Neural cell (in vitro differentiated cells): ENCODE results near the gene IPP. TPM values are rescaled to one million over a fixed set of nuclear protein-coding genes. Genes with fewer than 3 reads are reported as not detected.

Source experiments
- H2AFZ ChIP-seq: fragments of 200-600, 300-800 bp; sonication (generic), shearing (Covaris generic); 2 replicates; pipeline ENCODE4 v1.6.0; 2014; ENCODE audit warnings: low read depth, mild to moderate bottlenecking, antibody characterized with exemption, low read length, moderate library complexity
- H3F3A ChIP-seq: fragments of 200-600 bp; shearing (Covaris generic); 2 replicates; pipeline ENCODE4 v1.6.1; 2016; ENCODE audit warnings: mild to moderate bottlenecking, moderate library complexity, mixed read lengths, antibody characterized with exemption, low read length; ENCODE audit not compliant: insufficient read depth, poor library complexity, severe bottlenecking
- H3K27ac ChIP-seq: fragments of 200-600, 300-800 bp; sonication (generic), shearing (Covaris generic); 2 replicates; pipeline ENCODE4 v1.5.1; 2014; ENCODE audit warnings: mild to moderate bottlenecking, low read length, moderate library complexity
- H3K27me3 ChIP-seq: fragments of 300-800, 200-600 bp; sonication (generic), shearing (Covaris generic); 2 replicates; pipeline ENCODE4 v1.6.0; 2014; ENCODE audit warnings: mild to moderate bottlenecking, low read depth, low read length, moderate library complexity; ENCODE audit not compliant: insufficient read depth
- H3K36me3 ChIP-seq: fragments of 300-800, 200-600 bp; sonication (generic), shearing (Covaris generic); 2 replicates; pipeline ENCODE4 v1.5.1; 2014; ENCODE audit warnings: mild to moderate bottlenecking, antibody characterized with exemption, low read length, moderate library complexity; ENCODE audit not compliant: insufficient read depth
- H3K4me2 ChIP-seq: fragments of 300-800, 200-600 bp; sonication (generic), shearing (Covaris generic); 2 replicates; pipeline ENCODE4 v1.6.0; 2014; ENCODE audit warnings: mild to moderate bottlenecking, low read length
- H3K4me3 ChIP-seq: fragments of 300-800, 200-600 bp; sonication (generic), shearing (Covaris generic); 2 replicates; pipeline ENCODE4 v1.5.1; 2014; ENCODE audit warnings: mild to moderate bottlenecking, low read length, moderate library complexity
- H3K79me2 ChIP-seq: fragments of 200-600 bp; shearing (Covaris generic); replicated peaks from 2 replicates; pipeline ENCODE4 v1.6.0; 2014; ENCODE audit warnings: mild to moderate bottlenecking, low read length, moderate library complexity; ENCODE audit not compliant: insufficient read depth
- H3K9ac ChIP-seq: fragments of 300-800, 200-600 bp; sonication (generic), shearing (Covaris generic); 2 replicates; pipeline ENCODE4 v1.6.1; 2016; ENCODE audit warnings: mild to moderate bottlenecking, low read length, mixed read lengths
- H3K9me2 ChIP-seq: fragments of 200-600 bp; shearing (Covaris generic); 2 replicates; pipeline ENCODE4 v1.6.1; 2016; ENCODE audit warnings: mild to moderate bottlenecking, low read length, mixed read lengths; ENCODE audit not compliant: insufficient read depth
- H3K9me3 ChIP-seq: fragments of 200-600, 300-800 bp; sonication (generic), shearing (Covaris generic); 2 replicates; pipeline ENCODE4 v1.6.1; 2016; ENCODE audit warnings: mild to moderate bottlenecking, mixed run types, low read length, moderate library complexity, mixed read lengths
- H4K20me1 ChIP-seq: fragments of 200-600 bp; shearing (Covaris generic); 2 replicates; pipeline ENCODE4 v1.6.1; 2016; ENCODE audit warnings: mild to moderate bottlenecking, mixed run types; ENCODE audit not compliant: insufficient read depth
- EP300 ChIP-seq: fragments of 450-650 bp; conservative IDR thresholded peaks from 2 replicates; pipeline ENCODE4 v1.6.1; 2014; ENCODE audit warnings: antibody characterized with exemption, mild to moderate bottlenecking, moderate library complexity; ENCODE audit not compliant: poor library complexity, severe bottlenecking
- EZH2 ChIP-seq: fragments of 200-600, 300-800 bp; shearing (Covaris generic), sonication (generic); IDR thresholded peaks from 2 replicates; pipeline ENCODE4 v1.6.1; 2014; ENCODE audit warnings: antibody characterized with exemption, low read length, borderline replicate concordance, mild to moderate bottlenecking; ENCODE audit not compliant: insufficient read depth, poor library complexity, severe bottlenecking
- MXI1 ChIP-seq: fragments of 450-650 bp; conservative IDR thresholded peaks from 2 replicates; pipeline ENCODE4 v1.6.1; 2014; ENCODE audit warnings: antibody characterized with exemption, mild to moderate bottlenecking; ENCODE audit not compliant: poor library complexity, severe bottlenecking
- POLR2AphosphoS5 ChIP-seq: IDR thresholded peaks from 2 replicates; pipeline ENCODE4 v1.6.1; 2012
- RAD21 ChIP-seq: fragments of 450-650 bp; conservative IDR thresholded peaks from 2 replicates; pipeline ENCODE4 v1.6.1; 2014; ENCODE audit warnings: antibody characterized with exemption, mild to moderate bottlenecking, moderate library complexity
- SMC3 ChIP-seq: fragments of 450-650 bp; conservative IDR thresholded peaks from 2 replicates; pipeline ENCODE4 v1.6.1; 2014; ENCODE audit warnings: antibody characterized with exemption, mild to moderate bottlenecking, moderate library complexity; ENCODE audit not compliant: poor library complexity
- TAF1 ChIP-seq: IDR thresholded peaks from 2 replicates; pipeline ENCODE4 v1.6.1; 2012; ENCODE audit warnings: low read depth
- polyA plus RNA-seq: library from polyadenylated mRNA; depleted of rRNA; stranded (reverse); fragments of >200 nt; gene quantifications from 2 replicates; pipeline ENCODE4 v1.2.3, GENCODE V29; 2014
- TF ChIP-seq, protein P1 (sequence below): fragments of 450-650 bp; IDR thresholded peaks from 2 replicates; pipeline ENCODE4 v1.5.1; 2014; ENCODE audit warnings: antibody characterized with exemption, mild to moderate bottlenecking, moderate library complexity; ENCODE audit not compliant: poor library complexity, severe bottlenecking
- TF ChIP-seq, protein P2 (sequence below): IDR thresholded peaks from 2 replicates; pipeline ENCODE4 v1.6.1; 2012; ENCODE audit warnings: borderline replicate concordance

IPP gene
- polyA plus RNA-seq, 1 donor from 2014 or later = 8.3 TPM

DNA sequence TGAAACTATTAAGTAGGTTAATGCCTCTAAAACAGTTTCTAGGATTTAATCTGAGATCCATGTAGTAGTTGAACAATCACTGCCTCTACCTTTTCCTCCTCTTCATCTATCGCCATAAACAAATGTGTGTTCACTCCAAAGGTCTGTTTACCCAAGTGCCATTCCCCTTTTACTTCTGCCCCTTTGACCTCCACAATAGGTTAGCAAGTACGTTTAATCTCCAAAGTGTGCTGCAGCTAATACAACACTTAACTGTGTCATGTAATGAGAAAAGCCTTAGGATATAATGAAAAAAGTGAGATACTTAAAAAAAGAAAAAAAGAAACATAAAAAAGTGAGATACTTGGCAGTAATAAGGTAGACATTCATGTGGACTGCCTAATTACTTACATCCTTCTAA lies 92.3 kb downstream of the IPP start:
- Histone ChIP-seq H3K9me3 (no peaks in the 10 kb centered on the region), H3K79me2 (peaks cover 17% of the 10 kb centered on the region), H3K36me3 (peaks cover 12% of the 10 kb centered on the region), H2AFZ (no peak overlapping the region), H3K9ac (no peak overlapping the region), H3K27ac (no peak overlapping the region), H3F3A (no peaks in the 10 kb centered on the region), H3K9me2 (no peaks in the 10 kb centered on the region), H3K4me2 (no peak overlapping the region), H3K4me3 (no peak overlapping the region), H3K27me3 (no peaks in the 10 kb centered on the region), H4K20me1 (no peaks in the 10 kb centered on the region)
- TF ChIP-seq MXI1 = no peak
- TF ChIP-seq, protein P1, sequence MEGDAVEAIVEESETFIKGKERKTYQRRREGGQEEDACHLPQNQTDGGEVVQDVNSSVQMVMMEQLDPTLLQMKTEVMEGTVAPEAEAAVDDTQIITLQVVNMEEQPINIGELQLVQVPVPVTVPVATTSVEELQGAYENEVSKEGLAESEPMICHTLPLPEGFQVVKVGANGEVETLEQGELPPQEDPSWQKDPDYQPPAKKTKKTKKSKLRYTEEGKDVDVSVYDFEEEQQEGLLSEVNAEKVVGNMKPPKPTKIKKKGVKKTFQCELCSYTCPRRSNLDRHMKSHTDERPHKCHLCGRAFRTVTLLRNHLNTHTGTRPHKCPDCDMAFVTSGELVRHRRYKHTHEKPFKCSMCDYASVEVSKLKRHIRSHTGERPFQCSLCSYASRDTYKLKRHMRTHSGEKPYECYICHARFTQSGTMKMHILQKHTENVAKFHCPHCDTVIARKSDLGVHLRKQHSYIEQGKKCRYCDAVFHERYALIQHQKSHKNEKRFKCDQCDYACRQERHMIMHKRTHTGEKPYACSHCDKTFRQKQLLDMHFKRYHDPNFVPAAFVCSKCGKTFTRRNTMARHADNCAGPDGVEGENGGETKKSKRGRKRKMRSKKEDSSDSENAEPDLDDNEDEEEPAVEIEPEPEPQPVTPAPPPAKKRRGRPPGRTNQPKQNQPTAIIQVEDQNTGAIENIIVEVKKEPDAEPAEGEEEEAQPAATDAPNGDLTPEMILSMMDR = no peak

DNA sequence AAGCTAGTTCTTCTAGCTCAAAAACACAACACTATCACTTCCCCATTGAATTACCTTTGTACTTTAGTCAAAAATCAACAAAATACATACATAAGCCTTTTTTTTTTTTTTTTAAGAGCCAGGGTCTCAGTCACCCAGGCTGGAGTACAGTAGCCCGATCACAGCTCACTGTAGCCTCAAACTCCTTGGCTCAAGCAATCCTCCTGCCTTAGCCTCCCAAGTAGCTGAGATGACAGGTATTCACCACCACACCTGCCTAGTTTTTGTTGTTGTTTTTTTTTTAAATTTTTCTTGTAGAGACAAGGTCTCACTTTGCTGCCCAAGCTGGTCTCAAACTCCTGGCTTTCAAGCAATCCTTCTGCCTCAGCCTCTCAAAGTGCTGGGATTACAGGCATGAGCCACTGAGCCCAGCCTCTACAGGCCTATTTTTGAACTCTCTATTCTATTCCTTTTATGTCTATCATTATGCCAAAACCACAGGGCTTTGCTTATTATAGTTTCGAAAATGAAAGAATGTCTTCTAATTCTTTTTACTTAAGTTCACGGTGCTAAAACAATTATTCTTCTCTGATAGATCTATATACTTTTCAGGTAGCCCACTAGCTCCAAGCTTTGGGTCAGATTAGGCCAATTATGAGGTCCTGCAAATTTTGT lies 93.8 kb downstream of the IPP start:
- no peak overlapping the region for H2AFZ ChIP-seq
- H3F3A ChIP-seq = no peaks in the 10 kb centered on the region
- no peak overlapping the region for H3K4me2 ChIP-seq
- peaks cover 2% of the 10 kb centered on the region for H3K79me2 ChIP-seq
- no peaks in the 10 kb centered on the region for H3K27me3 ChIP-seq
- H3K9me3 ChIP-seq = no peaks in the 10 kb centered on the region
- peaks cover 12% of the 10 kb centered on the region for H3K36me3 ChIP-seq
- TF ChIP-seq, protein P2, sequence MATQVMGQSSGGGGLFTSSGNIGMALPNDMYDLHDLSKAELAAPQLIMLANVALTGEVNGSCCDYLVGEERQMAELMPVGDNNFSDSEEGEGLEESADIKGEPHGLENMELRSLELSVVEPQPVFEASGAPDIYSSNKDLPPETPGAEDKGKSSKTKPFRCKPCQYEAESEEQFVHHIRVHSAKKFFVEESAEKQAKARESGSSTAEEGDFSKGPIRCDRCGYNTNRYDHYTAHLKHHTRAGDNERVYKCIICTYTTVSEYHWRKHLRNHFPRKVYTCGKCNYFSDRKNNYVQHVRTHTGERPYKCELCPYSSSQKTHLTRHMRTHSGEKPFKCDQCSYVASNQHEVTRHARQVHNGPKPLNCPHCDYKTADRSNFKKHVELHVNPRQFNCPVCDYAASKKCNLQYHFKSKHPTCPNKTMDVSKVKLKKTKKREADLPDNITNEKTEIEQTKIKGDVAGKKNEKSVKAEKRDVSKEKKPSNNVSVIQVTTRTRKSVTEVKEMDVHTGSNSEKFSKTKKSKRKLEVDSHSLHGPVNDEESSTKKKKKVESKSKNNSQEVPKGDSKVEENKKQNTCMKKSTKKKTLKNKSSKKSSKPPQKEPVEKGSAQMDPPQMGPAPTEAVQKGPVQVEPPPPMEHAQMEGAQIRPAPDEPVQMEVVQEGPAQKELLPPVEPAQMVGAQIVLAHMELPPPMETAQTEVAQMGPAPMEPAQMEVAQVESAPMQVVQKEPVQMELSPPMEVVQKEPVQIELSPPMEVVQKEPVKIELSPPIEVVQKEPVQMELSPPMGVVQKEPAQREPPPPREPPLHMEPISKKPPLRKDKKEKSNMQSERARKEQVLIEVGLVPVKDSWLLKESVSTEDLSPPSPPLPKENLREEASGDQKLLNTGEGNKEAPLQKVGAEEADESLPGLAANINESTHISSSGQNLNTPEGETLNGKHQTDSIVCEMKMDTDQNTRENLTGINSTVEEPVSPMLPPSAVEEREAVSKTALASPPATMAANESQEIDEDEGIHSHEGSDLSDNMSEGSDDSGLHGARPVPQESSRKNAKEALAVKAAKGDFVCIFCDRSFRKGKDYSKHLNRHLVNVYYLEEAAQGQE = no peak
- TF ChIP-seq MXI1 (no peak), EP300 (no peak), TAF1 (no peak), POLR2AphosphoS5 (no peak), EZH2 (no peak), RAD21 (no peak), SMC3 (no peak)
- TF ChIP-seq, protein P1 = no peak
- no peaks in the 10 kb centered on the region for H3K9me2 ChIP-seq
- no peak overlapping the region for H3K27ac ChIP-seq
- H3K9ac ChIP-seq = no peak overlapping the region
- H4K20me1 ChIP-seq = no peaks in the 10 kb centered on the region
- H3K4me3 ChIP-seq = no peak overlapping the region
